Type B pancreatic cell (in vitro differentiated cells): ENCODE results near the gene GBF1. TPM values are rescaled to one million over a fixed set of nuclear protein-coding genes. Genes with fewer than 3 reads are reported as not detected.
A peak's percentile ranks its signal among the peaks of the same experiment; 100 is the strongest.
"Not testable (repeated sequence)": the region's sequence is repeated elsewhere in the genome, so short reads cannot be mapped to it uniquely, and the experiment has no call there.

Experiments used
- DNase-seq: peaks from one replicate; pipeline ENCODE4 v3.0.0; 2021; ENCODE audit warnings: mixed read lengths; ENCODE audit not compliant: unreplicated experiment; ENCODE audit errors: extremely low spot score
- H3K27ac Mint-ChIP-seq: 2 replicates; pipeline ENCODE4 v1.8.0; 2021; ENCODE audit warnings: mild to moderate bottlenecking, mixed read lengths
- H3K27me3 Mint-ChIP-seq: 2 replicates; pipeline ENCODE4 v1.8.0; 2021; ENCODE audit warnings: mixed read lengths
- H3K36me3 Mint-ChIP-seq: 2 replicates; pipeline ENCODE4 v1.8.0; 2021; ENCODE audit warnings: mixed read lengths
- H3K4me1 Mint-ChIP-seq: one replicate; pipeline ENCODE4 v1.8.0; 2021; ENCODE audit warnings: mixed read lengths; ENCODE audit not compliant: unreplicated experiment
- H3K4me3 Mint-ChIP-seq: 2 replicates; pipeline ENCODE4 v1.8.0; 2021; ENCODE audit warnings: mild to moderate bottlenecking, mixed read lengths
- H3K9me3 Mint-ChIP-seq: 2 replicates; pipeline ENCODE4 v1.8.0; 2021; ENCODE audit warnings: mixed read lengths
- CTCF ChIP-seq: fragments of 200-600 bp; sonication (generic); conservative IDR thresholded peaks from 2 replicates; pipeline ENCODE4 v1.5.0; 2021; ENCODE audit warnings: antibody characterized with exemption, mild to moderate bottlenecking
- total RNA-seq: library from RNA; stranded (reverse); gene quantifications from 2 replicates; pipeline ENCODE4 v1.2.1, GENCODE V29; 2021; ENCODE audit warnings: low replicate concordance

The GBF1 gene
- total RNA-seq, 1 donor from 2014 or later, result 48.7 TPM

GRCh38 chr10:102242118-102242485 is 3.2 kb upstream of the GBF1 start:
- Mint-ChIP-seq H3K4me3 (peak overlapping the region; percentile 87), H3K27ac (peak overlapping the region; percentile 12), H3K9me3 (no peaks in the 10 kb centered on the region), H3K4me1 (peaks cover 16% of the 10 kb centered on the region), H3K36me3 (peaks cover 7% of the 10 kb centered on the region), H3K27me3 (peaks cover 60% of the 10 kb centered on the region)
- TF ChIP-seq CTCF, result no peak
- DNase-seq, result no peak

GRCh38 chr10:102243309-102243708 is 2.0 kb upstream of the GBF1 start:
- no peak for TF ChIP-seq CTCF
- DNase-seq, result no peak
- Mint-ChIP-seq H3K36me3 (peaks cover 7% of the 10 kb centered on the region), H3K4me1 (peaks cover 27% of the 10 kb centered on the region), H3K9me3 (no peaks in the 10 kb centered on the region), H3K27me3 (peaks cover 49% of the 10 kb centered on the region), H3K4me3 (peak overlapping the region; percentile 79), H3K27ac (no peak overlapping the region)

GRCh38 chr10:102245932-102246251 is 560 bp downstream of the GBF1 start:
- Mint-ChIP-seq H3K36me3 (peaks cover 7% of the 10 kb centered on the region), H3K4me3 (peak overlapping the region; percentile 99), H3K27me3 (peaks cover 24% of the 10 kb centered on the region), H3K9me3 (no peaks in the 10 kb centered on the region), H3K4me1 (peaks cover 27% of the 10 kb centered on the region), H3K27ac (peak overlapping the region; percentile 94)
- TF ChIP-seq CTCF, result no peak
- no peak for DNase-seq

GRCh38 chr10:102246261-102246660 is 929 bp downstream of the GBF1 start:
- peaks cover 27% of the 10 kb centered on the region for H3K4me1 Mint-ChIP-seq
- H3K36me3 Mint-ChIP-seq, result peaks cover 7% of the 10 kb centered on the region
- no peak for DNase-seq
- peak overlapping the region; percentile 99 for H3K4me3 Mint-ChIP-seq
- peak overlapping the region; percentile 94 for H3K27ac Mint-ChIP-seq
- peaks cover 21% of the 10 kb centered on the region for H3K27me3 Mint-ChIP-seq
- TF ChIP-seq CTCF, result no peak
- H3K9me3 Mint-ChIP-seq, result no peaks in the 10 kb centered on the region

- H3K4me1 Mint-ChIP-seq, result peaks cover 27% of the 10 kb centered on the region
- H3K27me3 Mint-ChIP-seq, result peaks cover 11% of the 10 kb centered on the region
- TF ChIP-seq CTCF, result no peak
- peaks cover 7% of the 10 kb centered on the region for H3K36me3 Mint-ChIP-seq
- no peak overlapping the region for H3K27ac Mint-ChIP-seq
- H3K4me3 Mint-ChIP-seq, result peak overlapping the region; percentile 99
- no peak for DNase-seq
- H3K9me3 Mint-ChIP-seq, result no peaks in the 10 kb centered on the region
These were observed 2.4 kb downstream of the GBF1 start for GRCh38 chr10:102247734-102248133.

- H3K27ac Mint-ChIP-seq, H3K9me3 Mint-ChIP-seq, H3K4me1 Mint-ChIP-seq, H3K36me3 Mint-ChIP-seq, DNase-seq, H3K4me3 Mint-ChIP-seq, H3K27me3 Mint-ChIP-seq: not testable (repeated sequence)
These were observed 7.2 kb downstream of the GBF1 start for GRCh38 chr10:102252508-102252907.
